Uterus (tissue), 4 donors: ENCODE results near the gene PI4K2A. TPM values are rescaled to one million over a fixed set of nuclear protein-coding genes. Genes with fewer than 3 reads are reported as not detected.
A peak's percentile ranks its signal among the peaks of the same experiment; 100 is the strongest.

Experiments used
- DNase-seq, 2 donors: peaks; one replicate each; pipeline ENCODE4 v3.0.0-alpha.2; 2019 to 2020
- H3K27ac ChIP-seq, 2 donors: fragments of 200-600 bp; sonication (generic); 1 replicate in 1 of 2; 2 replicates in 1 of 2; pipeline ENCODE4 v1.5.1; 2016 to 2018
- H3K27me3 ChIP-seq, 2 donors: fragments of 200-600 bp; sonication (generic); one replicate each; pipeline ENCODE4 v1.5.1; 2018 to 2019; ENCODE audit warnings: control low read depth in 1 of 2
- H3K36me3 ChIP-seq, 2 donors: fragments of 200-600 bp; sonication (generic); one replicate each; pipeline ENCODE4 v1.5.1; 2019; ENCODE audit warnings: control low read depth in 1 of 2
- H3K4me1 ChIP-seq, 2 donors: fragments of 200-600 bp; sonication (generic); one replicate each; pipeline ENCODE4 v1.5.1; 2018 to 2019; ENCODE audit warnings: control low read depth in 1 of 2
- H3K4me3 ChIP-seq, 2 donors: fragments of 200-600 bp; sonication (generic); 1 replicate in 1 of 2; 2 replicates in 1 of 2; pipeline ENCODE4 v1.5.1; 2018 to 2019; ENCODE audit warnings: mild to moderate bottlenecking in 1 of 2
- H3K9me3 ChIP-seq, 2 donors: fragments of 200-600 bp; sonication (generic); one replicate each; pipeline ENCODE4 v1.5.1; 2019; ENCODE audit warnings: control low read depth in 1 of 2
- CTCF ChIP-seq, 4 experiments: fragments of 200-600 bp in 2 of 4; fragments of 450-650 bp in 2 of 4; sonication (generic) in 2 of 4; IDR thresholded peaks; one replicate each; pipeline ENCODE4 v1.5.1; 2016 to 2019; ENCODE audit warnings: antibody characterized with exemption in 4 of 4, mild to moderate bottlenecking in 2 of 4, moderate library complexity in 1 of 4
- POLR2A ChIP-seq, 2 donors: fragments of 450-650 bp; IDR thresholded peaks; one replicate each; pipeline ENCODE4 v1.6.1; 2016; ENCODE audit warnings: antibody characterized with exemption in 2 of 2, mild to moderate bottlenecking in 1 of 2, moderate library complexity in 1 of 2
- intact Hi-C: fragments of 100-400 bp; cut with DNase I; formaldehyde crosslinking; loops from one replicate; pipeline ENCODE4 v1.15.1; 2023; ENCODE audit warnings: low total_unique reads
- total RNA-seq, 4 donors: library from RNA; depleted of rRNA in 3 of 4; stranded (reverse); fragments of >200 nt in 3 of 4; gene quantifications; one replicate each; pipeline versions ENCODE4 v1.1.0 to v1.2.4, GENCODE V29; 2014 to 2023
- donor health status: DM: yes; HTN: yes; CAD: no.

Gene PI4K2A
- total RNA-seq, 4 donors from 2014 or later, result 5.6 to 14.7 (median 11.9) TPM

GRCh38 chr10:97675222-97675621 is 34.8 kb downstream of the PI4K2A start:
- Histone ChIP-seq H3K4me1 (no peaks in the 10 kb centered on the region), H3K27ac (peak overlapping the region in 1 of 2 donors; percentile 69), H3K27me3 (no peaks in the 10 kb centered on the region), H3K9me3 (no peaks in the 10 kb centered on the region), H3K4me3 (no peak overlapping the region), H3K36me3 (no peaks in the 10 kb centered on the region)
- TF ChIP-seq CTCF (IDR thresholded peaks at IDR 0.05) (no peak), POLR2A (IDR thresholded peaks at IDR 0.05) (no peak)
- intact Hi-C loops, result loop anchor here (5.0 kb wide), 1 partner anchor 57 kb away; no protein-coding TSS in a partner anchor
- DNase-seq, result no peak

- Histone ChIP-seq H3K27me3 (no peaks in the 10 kb centered on the region), H3K4me3 (no peak overlapping the region), H3K27ac (no peak overlapping the region), H3K9me3 (no peaks in the 10 kb centered on the region), H3K4me1 (no peaks in the 10 kb centered on the region), H3K36me3 (no peaks in the 10 kb centered on the region)
- DNase-seq, result peak; percentile 28 to 30
- TF ChIP-seq POLR2A (IDR thresholded peaks at IDR 0.05), result no peak
- peak; percentile 70 to 87 (median 78) for TF ChIP-seq CTCF (IDR thresholded peaks at IDR 0.05)
- intact Hi-C loops, result loop anchor here (5.0 kb wide), 1 partner anchor 55 kb away; no protein-coding TSS in a partner anchor
These were observed 36.5 kb downstream of the PI4K2A start for GRCh38 chr10:97676770-97677581.

- Histone ChIP-seq H3K9me3 (no peaks in the 10 kb centered on the region), H3K4me3 (no peak overlapping the region), H3K4me1 (peaks cover 0 to under 1% of the 10 kb centered on the region in 2 donors), H3K27ac (no peak overlapping the region), H3K36me3 (no peaks in the 10 kb centered on the region), H3K27me3 (no peaks in the 10 kb centered on the region)
- intact Hi-C loops, result loop anchor here (5.0 kb wide), 1 partner anchor 53 kb away; no protein-coding TSS in a partner anchor
- DNase-seq, result no peak
- no peak for TF ChIP-seq POLR2A (IDR thresholded peaks at IDR 0.05)
- no peak for TF ChIP-seq CTCF (IDR thresholded peaks at IDR 0.05)
These were observed 39.1 kb downstream of the PI4K2A start for GRCh38 chr10:97679594-97679993.

GRCh38 chr10:97682042-97682441 is 41.6 kb downstream of the PI4K2A start:
- peaks cover 6 to 7% of the 10 kb centered on the region in 2 donors for H3K4me1 ChIP-seq
- H3K9me3 ChIP-seq, result no peaks in the 10 kb centered on the region
- H3K27me3 ChIP-seq, result no peaks in the 10 kb centered on the region
- intact Hi-C loops, result no loop called here
- peak overlapping the region; percentile 12 to 35 for H3K27ac ChIP-seq
- TF ChIP-seq POLR2A (IDR thresholded peaks at IDR 0.05) (no peak), CTCF (IDR thresholded peaks at IDR 0.05) (no peak)
- no peak for DNase-seq
- H3K36me3 ChIP-seq, result no peaks in the 10 kb centered on the region
- H3K4me3 ChIP-seq, result no peak overlapping the region
